ENCODE measurements around the gene GPRC5C.
"Not testable (repeated sequence)": the region's sequence is repeated elsewhere in the genome, so short reads cannot be mapped to it uniquely, and the experiment has no call there.

GPRC5C gene

DNA sequence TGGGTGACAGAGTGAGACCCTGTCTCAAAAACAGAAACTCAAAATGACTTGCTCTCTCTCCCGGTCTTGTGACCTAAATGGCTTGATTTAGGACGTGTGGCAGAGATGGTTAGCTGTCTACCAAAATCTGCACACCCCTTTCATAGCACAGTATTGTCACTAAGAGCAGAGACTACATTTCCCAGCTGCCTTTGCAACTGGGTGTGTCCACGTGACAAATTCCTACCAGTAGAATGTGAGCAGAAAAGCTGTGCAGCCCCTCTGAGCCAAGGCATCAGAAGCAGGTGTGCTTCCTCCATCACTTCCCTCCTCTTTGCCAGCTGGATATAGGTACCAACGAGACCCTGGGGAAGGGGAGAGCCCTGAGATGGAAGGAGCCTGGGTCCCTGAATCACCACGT is 39.0 kb upstream of the GPRC5C start:
- no peaks in the 10 kb centered on the region for H3K9me3 ChIP-seq (ENCODE audit: control insufficient read depth, insufficient read depth, low read depth, low read length)
- H3K36me3 ChIP-seq (ENCODE audit: control insufficient read depth, insufficient read depth, low read length): no peaks in the 10 kb centered on the region
- no peaks in the 10 kb centered on the region for H3K27me3 ChIP-seq (ENCODE audit: control insufficient read depth, insufficient read depth, low read length)
- H3K4me3 ChIP-seq (ENCODE audit: low read depth, low read length): no peak overlapping the region
- no peak overlapping the region for H3K9ac ChIP-seq (ENCODE audit: low read length)
- peaks cover 20% of the 10 kb centered on the region for H3K4me1 ChIP-seq (ENCODE audit: control insufficient read depth, insufficient read depth, low read length)
- H3K27ac ChIP-seq (ENCODE audit: low read depth, low read length): no peak overlapping the region

GRCh38 chr17:74393346-74393942 is 38.4 kb upstream of the GPRC5C start:
- Histone ChIP-seq H3K9me3 (ENCODE audit: control insufficient read depth, insufficient read depth, low read depth, low read length) (no peaks in the 10 kb centered on the region), H3K27ac (ENCODE audit: low read depth, low read length) (no peak overlapping the region), H3K36me3 (ENCODE audit: control insufficient read depth, insufficient read depth, low read length) (no peaks in the 10 kb centered on the region), H3K9ac (ENCODE audit: low read length) (no peak overlapping the region), H3K4me1 (ENCODE audit: control insufficient read depth, insufficient read depth, low read length) (peaks cover 18% of the 10 kb centered on the region), H3K27me3 (ENCODE audit: control insufficient read depth, insufficient read depth, low read length) (no peaks in the 10 kb centered on the region), H3K4me3 (ENCODE audit: low read depth, low read length) (no peak overlapping the region)

- H3K9me3 ChIP-seq (ENCODE audit: control insufficient read depth, insufficient read depth, low read depth, low read length): no peaks in the 10 kb centered on the region
- no peaks in the 10 kb centered on the region for H3K36me3 ChIP-seq (ENCODE audit: control insufficient read depth, insufficient read depth, low read length)
- no peak overlapping the region for H3K27ac ChIP-seq (ENCODE audit: low read depth, low read length)
- H3K27me3 ChIP-seq (ENCODE audit: control insufficient read depth, insufficient read depth, low read length): no peaks in the 10 kb centered on the region
- H3K4me1 ChIP-seq (ENCODE audit: control insufficient read depth, insufficient read depth, low read length): peaks cover 10% of the 10 kb centered on the region
- no peak overlapping the region for H3K4me3 ChIP-seq (ENCODE audit: low read depth, low read length)
- H3K9ac ChIP-seq (ENCODE audit: low read length): no peak overlapping the region
These were observed 37.5 kb upstream of the GPRC5C start for GRCh38 chr17:74394275-74394950.

- Histone ChIP-seq H3K36me3 (ENCODE audit: control insufficient read depth, insufficient read depth, low read length) (no peaks in the 10 kb centered on the region), H3K27ac (ENCODE audit: low read depth, low read length) (no peak overlapping the region), H3K4me1 (ENCODE audit: control insufficient read depth, insufficient read depth, low read length) (peaks cover 6% of the 10 kb centered on the region; the same call in 1 of the 2 replicates), H3K4me3 (ENCODE audit: low read depth, low read length) (no peak overlapping the region), H3K9me3 (ENCODE audit: control insufficient read depth, insufficient read depth, low read depth, low read length) (no peaks in the 10 kb centered on the region), H3K9ac (ENCODE audit: low read length) (no peak overlapping the region), H3K27me3 (ENCODE audit: control insufficient read depth, insufficient read depth, low read length) (no peaks in the 10 kb centered on the region)
These were observed 36.9 kb upstream of the GPRC5C start for GRCh38 chr17:74394977-74395376.

- Histone ChIP-seq H3K4me1 (ENCODE audit: control insufficient read depth, insufficient read depth, low read length) (peaks cover 6% of the 10 kb centered on the region; the same call in 1 of the 2 replicates), H3K9ac (ENCODE audit: low read length) (no peak overlapping the region), H3K27me3 (ENCODE audit: control insufficient read depth, insufficient read depth, low read length) (no peaks in the 10 kb centered on the region), H3K4me3 (ENCODE audit: low read depth, low read length) (no peak overlapping the region), H3K27ac (ENCODE audit: low read depth, low read length) (no peak overlapping the region), H3K9me3 (ENCODE audit: control insufficient read depth, insufficient read depth, low read depth, low read length) (no peaks in the 10 kb centered on the region), H3K36me3 (ENCODE audit: control insufficient read depth, insufficient read depth, low read length) (no peaks in the 10 kb centered on the region)
These were observed 35.3 kb upstream of the GPRC5C start for GRCh38 chr17:74396567-74396966.

DNA sequence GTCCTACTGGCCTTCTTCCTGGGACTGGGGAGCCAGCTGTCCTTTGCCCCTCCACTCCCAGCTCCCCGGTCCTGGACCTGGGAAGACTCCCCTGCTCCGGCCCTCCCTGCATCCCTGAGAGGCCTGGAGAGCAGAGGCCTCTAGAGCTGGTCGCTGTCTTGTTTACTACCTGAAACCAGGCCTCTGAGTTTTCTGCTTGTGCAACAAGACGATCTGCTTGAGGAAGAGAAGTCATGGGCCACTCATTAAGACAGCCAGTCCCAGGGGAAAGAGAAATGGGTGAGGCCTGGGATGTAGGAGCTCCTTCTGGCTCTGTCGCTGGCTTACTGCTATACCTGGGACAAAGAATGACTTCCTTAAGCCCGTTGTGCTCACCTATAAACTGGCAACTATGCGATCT is 29.8 kb upstream of the GPRC5C start:
- peaks cover 19% of the 10 kb centered on the region for H3K4me1 ChIP-seq (ENCODE audit: control insufficient read depth, insufficient read depth, low read length)
- H3K36me3 ChIP-seq (ENCODE audit: control insufficient read depth, insufficient read depth, low read length): no peaks in the 10 kb centered on the region
- no peak overlapping the region for H3K27ac ChIP-seq (ENCODE audit: low read depth, low read length)
- no peaks in the 10 kb centered on the region for H3K27me3 ChIP-seq (ENCODE audit: control insufficient read depth, insufficient read depth, low read length)
- no peak overlapping the region for H3K4me3 ChIP-seq (ENCODE audit: low read depth, low read length)
- H3K9ac ChIP-seq (ENCODE audit: low read length): no peak overlapping the region
- no peaks in the 10 kb centered on the region for H3K9me3 ChIP-seq (ENCODE audit: control insufficient read depth, insufficient read depth, low read depth, low read length)

GRCh38 chr17:74403512-74404137 is 28.3 kb upstream of the GPRC5C start:
- no peaks in the 10 kb centered on the region for H3K9me3 ChIP-seq (ENCODE audit: control insufficient read depth, insufficient read depth, low read depth, low read length)
- H3K4me3 ChIP-seq (ENCODE audit: low read depth, low read length): no peak overlapping the region
- H3K27me3 ChIP-seq (ENCODE audit: control insufficient read depth, insufficient read depth, low read length): no peaks in the 10 kb centered on the region
- peaks cover 19% of the 10 kb centered on the region for H3K4me1 ChIP-seq (ENCODE audit: control insufficient read depth, insufficient read depth, low read length)
- H3K27ac ChIP-seq (ENCODE audit: low read depth, low read length): no peak overlapping the region
- H3K9ac ChIP-seq (ENCODE audit: low read length): no peak overlapping the region
- H3K36me3 ChIP-seq (ENCODE audit: control insufficient read depth, insufficient read depth, low read length): no peaks in the 10 kb centered on the region

GRCh38 chr17:74404218-74404617 is 27.7 kb upstream of the GPRC5C start:
- H3K27me3 ChIP-seq (ENCODE audit: control insufficient read depth, insufficient read depth, low read length): no peaks in the 10 kb centered on the region
- H3K36me3 ChIP-seq (ENCODE audit: control insufficient read depth, insufficient read depth, low read length): no peaks in the 10 kb centered on the region
- H3K9me3 ChIP-seq (ENCODE audit: control insufficient read depth, insufficient read depth, low read depth, low read length): no peaks in the 10 kb centered on the region
- H3K4me1 ChIP-seq (ENCODE audit: control insufficient read depth, insufficient read depth, low read length): peaks cover 19% of the 10 kb centered on the region
- no peak overlapping the region for H3K9ac ChIP-seq (ENCODE audit: low read length)
- 0 out of 2 replicates have a peak overlapping the region, but pooled peaks have one; percentile 4 for H3K27ac ChIP-seq (ENCODE audit: low read depth, low read length)
- H3K4me3 ChIP-seq (ENCODE audit: low read depth, low read length): peak overlapping the region; percentile 23; the same call in 1 of the 2 replicates

DNA sequence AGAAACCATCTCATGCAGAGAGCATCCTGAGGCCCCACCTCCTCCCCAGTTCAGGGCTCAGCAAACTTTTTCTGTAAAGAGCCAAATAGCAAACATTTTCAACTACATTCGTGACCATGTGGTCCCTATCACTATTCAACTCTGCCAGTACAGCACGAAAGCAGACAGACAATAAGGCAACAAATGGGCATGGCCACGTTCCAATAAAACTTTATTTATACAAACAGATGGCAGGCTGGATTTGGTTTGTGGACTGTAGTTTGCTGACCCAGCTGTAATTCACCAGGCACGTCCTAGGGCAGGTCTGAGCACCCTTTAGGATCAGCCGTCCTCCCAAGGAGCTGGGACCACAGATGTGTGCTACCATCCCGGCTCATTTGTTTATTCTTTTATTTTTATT is 27.1 kb upstream of the GPRC5C start:
- 0 out of 2 replicates have a peak overlapping the region, but pooled peaks have one; percentile 4 for H3K27ac ChIP-seq (ENCODE audit: low read depth, low read length)
- H3K9ac ChIP-seq (ENCODE audit: low read length): no peak overlapping the region
- peaks cover 22% of the 10 kb centered on the region for H3K4me1 ChIP-seq (ENCODE audit: control insufficient read depth, insufficient read depth, low read length)
- no peak overlapping the region for H3K4me3 ChIP-seq (ENCODE audit: low read depth, low read length)
- H3K27me3 ChIP-seq (ENCODE audit: control insufficient read depth, insufficient read depth, low read length): no peaks in the 10 kb centered on the region
- no peaks in the 10 kb centered on the region for H3K36me3 ChIP-seq (ENCODE audit: control insufficient read depth, insufficient read depth, low read length)
- H3K9me3 ChIP-seq (ENCODE audit: control insufficient read depth, insufficient read depth, low read depth, low read length): no peaks in the 10 kb centered on the region

DNA sequence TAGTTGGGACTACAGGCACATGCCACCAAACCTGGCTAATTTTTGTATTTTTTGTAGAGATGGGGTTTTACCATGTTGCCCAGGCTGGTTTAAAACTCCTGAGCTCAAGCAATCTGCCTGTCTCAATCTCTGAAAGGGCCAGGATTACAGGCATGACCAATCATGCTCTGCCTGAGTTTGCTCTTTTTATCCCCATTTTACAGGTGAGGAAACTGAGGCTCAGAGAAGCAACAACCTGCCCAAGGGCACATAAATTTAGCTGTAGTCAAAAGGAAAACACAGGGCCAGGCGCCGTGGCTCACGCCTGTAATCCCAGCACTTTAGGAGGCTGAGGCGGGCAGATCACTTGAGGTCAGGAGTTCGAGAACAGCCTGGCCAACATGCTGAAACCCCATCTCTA is 26.6 kb upstream of the GPRC5C start:
- H3K4me1 ChIP-seq (ENCODE audit: control insufficient read depth, insufficient read depth, low read length): peaks cover 26% of the 10 kb centered on the region
- not testable (repeated sequence) for H3K27ac ChIP-seq (ENCODE audit: low read depth, low read length); H3K9me3 ChIP-seq (ENCODE audit: control insufficient read depth, insufficient read depth, low read depth, low read length); H3K27me3 ChIP-seq (ENCODE audit: control insufficient read depth, insufficient read depth, low read length); H3K9ac ChIP-seq (ENCODE audit: low read length); H3K36me3 ChIP-seq (ENCODE audit: control insufficient read depth, insufficient read depth, low read length); H3K4me3 ChIP-seq (ENCODE audit: low read depth, low read length)

DNA sequence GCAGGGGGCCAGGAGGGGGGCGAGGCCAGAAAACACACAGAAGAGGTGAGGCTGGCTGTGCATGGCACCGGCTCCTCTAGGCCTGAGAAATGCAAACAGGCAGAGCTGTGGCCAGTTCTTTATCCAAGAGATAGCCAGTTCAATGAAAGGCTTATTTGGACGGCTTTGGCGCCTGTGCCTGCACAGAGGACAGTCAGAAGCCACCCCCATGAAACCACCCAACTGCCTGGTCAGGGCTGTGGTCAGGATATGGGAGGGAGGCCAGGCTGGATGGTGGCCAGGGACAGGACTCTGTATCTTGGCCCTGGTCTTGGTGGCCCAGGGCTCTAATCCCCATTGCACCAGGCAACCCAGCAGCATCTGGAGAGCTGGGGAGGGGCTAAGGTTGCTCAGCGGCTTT is 24.5 kb upstream of the GPRC5C start:
- no peaks in the 10 kb centered on the region for H3K36me3 ChIP-seq (ENCODE audit: control insufficient read depth, insufficient read depth, low read length)
- H3K4me3 ChIP-seq (ENCODE audit: low read depth, low read length): no peak overlapping the region
- no peaks in the 10 kb centered on the region for H3K27me3 ChIP-seq (ENCODE audit: control insufficient read depth, insufficient read depth, low read length)
- no peaks in the 10 kb centered on the region for H3K9me3 ChIP-seq (ENCODE audit: control insufficient read depth, insufficient read depth, low read depth, low read length)
- H3K4me1 ChIP-seq (ENCODE audit: control insufficient read depth, insufficient read depth, low read length): peaks cover 24% of the 10 kb centered on the region
- no peak overlapping the region for H3K9ac ChIP-seq (ENCODE audit: low read length)
- H3K27ac ChIP-seq (ENCODE audit: low read depth, low read length): no peak overlapping the region
